Measurements from ENCODE around the gene LBP. TPM values are rescaled to one million over a fixed set of nuclear protein-coding genes. Genes with fewer than 3 reads are reported as not detected.

The LBP gene
- total RNA-seq, 1 experiment from 2014 or later: 0.52 TPM

DNA sequence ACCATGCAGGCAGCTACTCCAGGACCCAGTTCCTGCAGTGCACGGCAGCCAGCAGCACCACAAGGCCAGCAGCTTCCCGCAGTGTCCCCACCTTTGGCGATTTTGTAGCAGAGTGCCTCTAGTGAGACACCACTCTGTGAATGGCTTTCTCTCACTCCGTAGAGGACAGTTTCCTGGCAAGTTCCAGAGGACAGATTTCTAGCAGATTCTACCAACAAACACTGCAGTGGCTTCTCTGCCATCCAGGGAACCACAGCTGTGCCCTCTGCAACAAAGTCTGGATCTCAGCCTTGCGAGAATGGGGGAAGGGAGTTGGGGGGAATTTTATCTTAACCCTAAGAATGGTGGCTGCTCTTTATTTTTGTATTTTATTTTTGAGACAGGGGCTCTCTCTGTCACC is 60.2 kb downstream of the LBP start:
- Mint-ChIP-seq H3K36me3 (ENCODE audit: insufficient read depth in 1 of 3, low read depth in 3 of 3) (peaks cover 17 to 36% (median 20%) of the 10 kb centered on the region in 3 experiments), H3K4me3 (no peak overlapping the region), H3K9me3 (peaks cover 24 to 30% of the 10 kb centered on the region in 2 experiments; a peak in 4 of 5 replicates), H3K4me1 (peaks cover 6% of the 10 kb centered on the region in 2 experiments; a peak in 2 of 4 replicates), H3K27ac (no peak overlapping the region), H3K27me3 (ENCODE audit: low read depth) (no peaks in the 10 kb centered on the region)
- no peak overlapping the region for H3K9ac ChIP-seq (ENCODE audit: extremely low read depth, insufficient read length, low read length)
- no peak overlapping the region for H2AK5ac ChIP-seq (ENCODE audit: insufficient read length, low read length)
- no peaks in the 10 kb centered on the region for H3K9me3 ChIP-seq (ENCODE audit: control insufficient read depth, low read depth, low read length)
- no peak overlapping the region for H4K8ac ChIP-seq (replicated peaks; ENCODE audit: insufficient read length, low read depth, low read length)
- H3K14ac ChIP-seq (ENCODE audit: insufficient read depth, low read length): no peak overlapping the region
- no peak overlapping the region for H3K4me2 ChIP-seq (ENCODE audit: insufficient read depth, insufficient read length, low read length)
- TF ChIP-seq, protein P1, sequence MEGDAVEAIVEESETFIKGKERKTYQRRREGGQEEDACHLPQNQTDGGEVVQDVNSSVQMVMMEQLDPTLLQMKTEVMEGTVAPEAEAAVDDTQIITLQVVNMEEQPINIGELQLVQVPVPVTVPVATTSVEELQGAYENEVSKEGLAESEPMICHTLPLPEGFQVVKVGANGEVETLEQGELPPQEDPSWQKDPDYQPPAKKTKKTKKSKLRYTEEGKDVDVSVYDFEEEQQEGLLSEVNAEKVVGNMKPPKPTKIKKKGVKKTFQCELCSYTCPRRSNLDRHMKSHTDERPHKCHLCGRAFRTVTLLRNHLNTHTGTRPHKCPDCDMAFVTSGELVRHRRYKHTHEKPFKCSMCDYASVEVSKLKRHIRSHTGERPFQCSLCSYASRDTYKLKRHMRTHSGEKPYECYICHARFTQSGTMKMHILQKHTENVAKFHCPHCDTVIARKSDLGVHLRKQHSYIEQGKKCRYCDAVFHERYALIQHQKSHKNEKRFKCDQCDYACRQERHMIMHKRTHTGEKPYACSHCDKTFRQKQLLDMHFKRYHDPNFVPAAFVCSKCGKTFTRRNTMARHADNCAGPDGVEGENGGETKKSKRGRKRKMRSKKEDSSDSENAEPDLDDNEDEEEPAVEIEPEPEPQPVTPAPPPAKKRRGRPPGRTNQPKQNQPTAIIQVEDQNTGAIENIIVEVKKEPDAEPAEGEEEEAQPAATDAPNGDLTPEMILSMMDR (conservative IDR thresholded peaks at IDR 0.05): no peak
- no peak for DNase-seq
- no peaks in the 10 kb centered on the region for H3K23me2 ChIP-seq (ENCODE audit: insufficient read length, low read depth, low read length, poor library complexity, severe bottlenecking)
- no peak overlapping the region for H3K56ac ChIP-seq (ENCODE audit: insufficient read length, low read depth, low read length)
- no peak overlapping the region for H2BK15ac ChIP-seq (ENCODE audit: low read depth, low read length)
- no peak overlapping the region for H3K18ac ChIP-seq (ENCODE audit: insufficient read length, low read depth, low read length)
- H4K91ac ChIP-seq (ENCODE audit: insufficient read length, low read depth, low read length): no peak overlapping the region
- H2BK20ac ChIP-seq (ENCODE audit: low read depth, low read length, poor library complexity, severe bottlenecking): no peak overlapping the region
- no peak overlapping the region for H3K23ac ChIP-seq (ENCODE audit: insufficient read length, low read depth, low read length)
- no peaks in the 10 kb centered on the region for H3K79me2 ChIP-seq (ENCODE audit: insufficient read depth, low read length)
- H2BK12ac ChIP-seq (ENCODE audit: insufficient read length, low read depth, low read length): no peak overlapping the region
- H3K27me3 ChIP-seq (ENCODE audit: insufficient read depth, low read length): no peaks in the 10 kb centered on the region
- no peaks in the 10 kb centered on the region for H3K4me1 ChIP-seq (ENCODE audit: insufficient read depth, low read length)
- H3K79me1 ChIP-seq (ENCODE audit: insufficient read depth, low read depth, low read length, poor library complexity, severe bottlenecking): no peaks in the 10 kb centered on the region
- no peak overlapping the region for H4K5ac ChIP-seq (ENCODE audit: insufficient read length, low read depth, low read length)
- H3K4ac ChIP-seq (ENCODE audit: low read depth, low read length): no peak overlapping the region
- H3T11ph ChIP-seq (ENCODE audit: low read length): no peak overlapping the region
- H4K20me1 ChIP-seq (ENCODE audit: control insufficient read depth, insufficient read depth, insufficient read length): no peaks in the 10 kb centered on the region
- H3K27ac ChIP-seq (ENCODE audit: insufficient read length, low read depth, low read length): no peak overlapping the region
- WGBS (ENCODE audit: extremely low coverage, insufficient read length, low lambda C conversion rate): no CpG with 5 or more reads among the region's 5 CpGs
- H2BK5ac ChIP-seq (ENCODE audit: insufficient read length, low read length): no peak overlapping the region
- H2BK120ac ChIP-seq (ENCODE audit: low read depth, low read length, poor library complexity, severe bottlenecking): no peak overlapping the region
- H2AFZ ChIP-seq (ENCODE audit: low read length): no peak overlapping the region

All from H9 (cell line).